ENCODE measurements around the gene CA4. TPM values are rescaled to one million over a fixed set of nuclear protein-coding genes. Genes with fewer than 3 reads are reported as not detected.

CA4 gene
- total RNA-seq, 4 donors from 2014 or later: 2.1 to 8.3 (median 4.3) TPM

GRCh38 chr17:60151355-60151754 is 1.6 kb downstream of the CA4 start:
- no peak for TF ChIP-seq POLR2AphosphoS5 (IDR thresholded peaks at IDR 0.05)
- TF ChIP-seq EP300 (IDR thresholded peaks at IDR 0.05): no peak
- TF ChIP-seq POLR2A (IDR thresholded peaks at IDR 0.05; ENCODE audit: low read depth): no peak
- no peak for TF ChIP-seq CTCF (IDR thresholded peaks at IDR 0.05)
- no peak for DNase-seq (ENCODE audit: extremely low spot score)
- peaks cover 28 to 35% (median 33%) of the 10 kb centered on the region in 4 donors for H3K4me1 ChIP-seq
- intact Hi-C loops (cut with DNase I): no loop called here
- peaks cover 0 to 94% (median 42%) of the 10 kb centered on the region in 4 donors for H3K27me3 ChIP-seq
- no peaks in the 10 kb centered on the region for H3K36me3 ChIP-seq
- H3K9me3 ChIP-seq: no peaks in the 10 kb centered on the region
- H3K27ac ChIP-seq (replicated peaks in 1 of 4): no peak overlapping the region
- WGBS: 48% methylated on average over 5 of the region's 5 CpGs
- peak overlapping the region in 1 of 4 donors; percentile 43 for H3K4me3 ChIP-seq

- Histone ChIP-seq H3K4me3 (no peak overlapping the region), H3K27ac (replicated peaks in 1 of 4) (peak overlapping the region in 1 of 4 donors; percentile 1), H3K9me3 (no peaks in the 10 kb centered on the region), H3K4me1 (peaks cover 28 to 35% (median 33%) of the 10 kb centered on the region in 4 donors), H3K36me3 (no peaks in the 10 kb centered on the region), H3K27me3 (peaks cover 0 to 94% (median 32%) of the 10 kb centered on the region in 4 donors)
- intact Hi-C loops (cut with DNase I): no loop called here
- 58% methylated on average over 12 of the region's 12 CpGs for WGBS
- no peak for DNase-seq (ENCODE audit: extremely low spot score)
- TF ChIP-seq EP300 (IDR thresholded peaks at IDR 0.05): no peak
- TF ChIP-seq POLR2A (IDR thresholded peaks at IDR 0.05; ENCODE audit: low read depth): no peak
- TF ChIP-seq CTCF (IDR thresholded peaks at IDR 0.05): no peak
- no peak for TF ChIP-seq POLR2AphosphoS5 (IDR thresholded peaks at IDR 0.05)
Measured at GRCh38 chr17:60153606-60154390, 4.0 kb downstream of the CA4 start.

- no peak for TF ChIP-seq EP300 (IDR thresholded peaks at IDR 0.05)
- TF ChIP-seq CTCF (IDR thresholded peaks at IDR 0.05): no peak
- TF ChIP-seq POLR2AphosphoS5 (IDR thresholded peaks at IDR 0.05): no peak
- TF ChIP-seq POLR2A (IDR thresholded peaks at IDR 0.05; ENCODE audit: low read depth): no peak
- DNase-seq (ENCODE audit: extremely low spot score): no peak
- H3K36me3 ChIP-seq: no peaks in the 10 kb centered on the region
- peaks cover 24 to 30% (median 28%) of the 10 kb centered on the region in 4 donors for H3K4me1 ChIP-seq
- H3K9me3 ChIP-seq: no peaks in the 10 kb centered on the region
- H3K27ac ChIP-seq (replicated peaks in 1 of 4): no peak overlapping the region
- peaks cover 0 to 94% (median 26%) of the 10 kb centered on the region in 4 donors for H3K27me3 ChIP-seq
- H3K4me3 ChIP-seq: no peak overlapping the region
- intact Hi-C loops (cut with DNase I): no loop called here
- WGBS: 57% methylated on average over 13 of the region's 14 CpGs
Measured at GRCh38 chr17:60154616-60155426, 5.0 kb downstream of the CA4 start.

- no peak overlapping the region for H3K27ac ChIP-seq (replicated peaks in 1 of 4)
Measured at GRCh38 chr17:60155427-60155814, 5.6 kb downstream of the CA4 start.

More at GRCh38 chr17:60155427-60155814, 5.6 kb downstream of the CA4 start:
- DNase-seq (ENCODE audit: extremely low spot score): no peak
- no peak for TF ChIP-seq CTCF (IDR thresholded peaks at IDR 0.05)
- TF ChIP-seq EP300 (IDR thresholded peaks at IDR 0.05): no peak
- no peak for TF ChIP-seq POLR2AphosphoS5 (IDR thresholded peaks at IDR 0.05)
- H3K4me1 ChIP-seq: peaks cover 18 to 26% (median 23%) of the 10 kb centered on the region in 4 donors
- H3K36me3 ChIP-seq: no peaks in the 10 kb centered on the region
- no peak overlapping the region for H3K4me3 ChIP-seq
- no peaks in the 10 kb centered on the region for H3K9me3 ChIP-seq
- peaks cover 0 to 94% (median 20%) of the 10 kb centered on the region in 4 donors for H3K27me3 ChIP-seq
- WGBS: 81% methylated on average over 3 of the region's 3 CpGs
- intact Hi-C loops (cut with DNase I): no loop called here

All from esophagus muscularis mucosa (tissue), 4 donors.